GM23338 (cell line): ENCODE measurements around the gene PROSER2. TPM values are rescaled to one million over a fixed set of nuclear protein-coding genes. Genes with fewer than 3 reads are reported as not detected.

Experiments used
- ATAC-seq: fragments of 200-7000 bp; cut with Tn5 transposase; 3 replicates; pipeline ENCODE4 v1.9.1; 2020
- DNase-seq: peaks from one replicate; pipeline ENCODE4 v3.0.0-alpha.2; 2015; ENCODE audit warnings: low spot score
- H2AFZ ChIP-seq: fragments of 200-600 bp; sonication (generic); 2 replicates; pipeline ENCODE4 v1.8.0; 2016; ENCODE audit warnings: antibody characterized with exemption, mild to moderate bottlenecking, moderate library complexity
- H3F3A ChIP-seq: fragments of 200-600 bp; sonication (generic); replicated peaks from 2 replicates; pipeline ENCODE4 v1.8.0; 2017; ENCODE audit warnings: antibody characterized with exemption, mixed run types, low read depth
- H3K27ac ChIP-seq: fragments of 200-600 bp; sonication (generic); 2 replicates; pipeline ENCODE4 v1.6.1; 2016; ENCODE audit warnings: low read depth
- H3K27me3 ChIP-seq: fragments of 200-600 bp; sonication (generic); 2 replicates; pipeline ENCODE4 v1.8.0; 2016; ENCODE audit warnings: mild to moderate bottlenecking, mixed run types, moderate library complexity; ENCODE audit not compliant: insufficient read depth
- H3K36me3 ChIP-seq: fragments of 200-600 bp; sonication (generic); 2 replicates; pipeline ENCODE4 v1.8.0; 2016; ENCODE audit warnings: mild to moderate bottlenecking; ENCODE audit not compliant: insufficient read depth
- H3K4me1 ChIP-seq: fragments of 200-600 bp; sonication (generic); 2 replicates; pipeline ENCODE4 v1.8.0; 2016; ENCODE audit warnings: mild to moderate bottlenecking, moderate library complexity; ENCODE audit not compliant: insufficient read depth
- H3K4me2 ChIP-seq: fragments of 200-600 bp; sonication (generic); 2 replicates; pipeline ENCODE4 v1.7.1; 2017; ENCODE audit warnings: mixed run types
- H3K4me3 ChIP-seq: fragments of 200-600 bp; sonication (generic); 2 replicates; pipeline ENCODE4 v1.6.1; 2016; ENCODE audit warnings: mixed run types
- H3K79me2 ChIP-seq: fragments of 200-600 bp; sonication (generic); replicated peaks from 2 replicates; pipeline ENCODE4 v1.8.0; 2017; ENCODE audit warnings: mild to moderate bottlenecking; ENCODE audit not compliant: insufficient read depth
- H3K9me2 ChIP-seq: fragments of 200-600 bp; sonication (generic); 2 replicates; pipeline ENCODE4 v1.8.0; 2017; ENCODE audit not compliant: insufficient read depth
- H4K20me1 ChIP-seq: fragments of 200-600 bp; sonication (generic); replicated peaks from 2 replicates; pipeline ENCODE4 v1.8.0; 2017; ENCODE audit warnings: mild to moderate bottlenecking; ENCODE audit not compliant: insufficient read depth
- H3K27ac Mint-ChIP-seq: 2 replicates; pipeline ENCODE4 v1.8.0; 2020; ENCODE audit warnings: inconsistent platforms, mild to moderate bottlenecking, moderate library complexity, mixed read lengths
- H3K27me3 Mint-ChIP-seq: 3 replicates; pipeline ENCODE4 v1.8.0; 2022; ENCODE audit warnings: low read depth, mild to moderate bottlenecking, moderate library complexity, mixed read lengths, inconsistent platforms; ENCODE audit not compliant: insufficient read depth, poor library complexity
- H3K36me3 Mint-ChIP-seq: 3 replicates; pipeline ENCODE4 v1.8.0; 2021; ENCODE audit warnings: low read depth, mild to moderate bottlenecking, inconsistent platforms, moderate library complexity, mixed read lengths
- H3K4me1 Mint-ChIP-seq: 3 replicates; pipeline ENCODE4 v1.8.0; 2020; ENCODE audit warnings: mild to moderate bottlenecking, inconsistent platforms, mixed read lengths
- H3K4me3 Mint-ChIP-seq: 3 replicates; pipeline ENCODE4 v1.8.0; 2021; ENCODE audit warnings: moderate library complexity, mild to moderate bottlenecking, inconsistent platforms, mixed read lengths
- H3K9me3 Mint-ChIP-seq: 3 replicates; pipeline ENCODE4 v1.8.0; 2020; ENCODE audit warnings: moderate library complexity, mild to moderate bottlenecking, inconsistent platforms, mixed read lengths
- CREB1 ChIP-seq: fragments of 250-450 bp; sonication (Bioruptor Pico); IDR thresholded peaks from 2 replicates; pipeline ENCODE4 v1.5.0; 2020; ENCODE audit warnings: low read depth, mild to moderate bottlenecking, moderate library complexity
- EZH2 ChIP-seq: fragments of 200-600 bp; sonication (generic); IDR thresholded peaks from one replicate; pipeline ENCODE4 v1.8.0; 2017; ENCODE audit warnings: antibody characterized with exemption, mild to moderate bottlenecking, low read depth; ENCODE audit not compliant: unreplicated experiment
- EZH2phosphoT487 ChIP-seq: fragments of 200-600 bp; sonication (generic); IDR thresholded peaks from one replicate; pipeline ENCODE4 v1.8.1; 2018; ENCODE audit warnings: antibody characterized with exemption; ENCODE audit not compliant: unreplicated experiment
- JUNB ChIP-seq: IDR thresholded peaks from one replicate; pipeline ENCODE4 v1.6.1; 2016; ENCODE audit warnings: antibody characterized with exemption; ENCODE audit not compliant: unreplicated experiment
- STAT1 ChIP-seq: IDR thresholded peaks from one replicate; pipeline ENCODE4 v1.6.1; 2016; ENCODE audit warnings: antibody characterized with exemption; ENCODE audit not compliant: unreplicated experiment
- ZNF114 ChIP-seq: fragments of 250-450 bp; sonication (Bioruptor Pico); IDR thresholded peaks from 2 replicates; pipeline ENCODE4 v1.5.0; 2020; ENCODE audit warnings: mild to moderate bottlenecking, moderate library complexity
- polyA plus RNA-seq: library from polyadenylated mRNA; unstranded; fragments of >200 nt; fragmentation: Nextera tagmentation; extraction: Ambion mirVana; gene quantifications from 2 replicates; pipeline ENCODE4 v1.2.1, GENCODE V29; 2016
- total RNA-seq: library from RNA; depleted of rRNA; stranded (reverse); fragments of >200 nt; shearing (Covaris generic); gene quantifications from 2 replicates; pipeline ENCODE4 v1.2.3, GENCODE V29; 2014
- TF ChIP-seq, protein P1 (sequence below): IDR thresholded peaks from 2 replicates; pipeline ENCODE4 v1.6.1; 2016; ENCODE audit warnings: antibody characterized with exemption
- TF ChIP-seq, protein P2 (sequence below), 2 experiments: fragments of 200-600 bp in 1 of 2; sonication (generic) in 1 of 2; conservative IDR thresholded peaks; 2 replicates each; pipeline versions ENCODE4 v1.5.1 to v1.6.1; 2016 to 2017; ENCODE audit warnings: antibody characterized with exemption in 2 of 2, low read depth in 2 of 2, mild to moderate bottlenecking in 2 of 2, moderate library complexity in 1 of 2
- TF ChIP-seq, protein P3 (sequence below): fragments of 250-450 bp; sonication (Bioruptor Pico); IDR thresholded peaks from 2 replicates; pipeline ENCODE4 v1.5.0; 2020; ENCODE audit warnings: mild to moderate bottlenecking, moderate library complexity
- TF ChIP-seq, protein P4 (sequence below): IDR thresholded peaks from one replicate; pipeline ENCODE4 v1.6.1; 2018; ENCODE audit warnings: antibody characterized with exemption; ENCODE audit not compliant: unreplicated experiment

PROSER2 gene
- total and polyA plus RNA-seq, 2 experiments from 2014 or later = 4.2 to 10.8 TPM

DNA sequence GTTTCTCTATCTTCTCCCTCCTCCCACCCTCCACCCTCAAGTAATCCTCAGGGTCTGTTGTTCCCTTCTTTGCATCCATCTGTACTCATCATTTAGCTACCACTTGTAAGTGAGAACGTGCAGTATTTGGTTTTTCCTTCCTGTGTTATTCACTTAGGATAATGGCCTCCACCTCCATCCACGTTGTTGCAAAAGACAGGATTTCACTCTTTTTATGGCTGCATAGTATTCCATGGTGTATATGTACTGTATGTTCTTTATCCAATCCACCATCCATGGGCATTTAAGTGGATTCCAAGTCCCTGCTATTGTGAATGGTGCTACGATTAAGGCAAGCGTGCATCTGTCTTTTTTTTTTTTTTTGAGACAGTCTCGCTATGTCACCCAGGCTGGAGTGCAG lies 72.4 kb downstream of the PROSER2 start:
- DNase-seq (no peak), ATAC-seq (no peak)
- H4K20me1 ChIP-seq = no peaks in the 10 kb centered on the region
- H3K4me3 ChIP-seq = no peak overlapping the region
- H2AFZ ChIP-seq = no peak overlapping the region
- Mint-ChIP-seq H3K36me3 (no peaks in the 10 kb centered on the region), H3K27ac (no peak overlapping the region), H3K9me3 (no peaks in the 10 kb centered on the region), H3K4me3 (no peak overlapping the region), H3K27me3 (peaks cover 10% of the 10 kb centered on the region), H3K4me1 (no peaks in the 10 kb centered on the region; the same call in 2 of the 3 replicates)
- no peak overlapping the region for H3K4me2 ChIP-seq
- no peaks in the 10 kb centered on the region for H3K36me3 ChIP-seq
- H3K27ac ChIP-seq = no peak overlapping the region
- no peaks in the 10 kb centered on the region for H3K4me1 ChIP-seq
- no peaks in the 10 kb centered on the region for H3F3A ChIP-seq
- no peaks in the 10 kb centered on the region for H3K27me3 ChIP-seq
- TF ChIP-seq EZH2 (no peak), EZH2phosphoT487 (no peak), ZNF114 (CRISPR knock-in tag) (no peak), CREB1 (CRISPR knock-in tag) (no peak), STAT1 (no peak), JUNB (no peak)
- TF ChIP-seq, protein P1, sequence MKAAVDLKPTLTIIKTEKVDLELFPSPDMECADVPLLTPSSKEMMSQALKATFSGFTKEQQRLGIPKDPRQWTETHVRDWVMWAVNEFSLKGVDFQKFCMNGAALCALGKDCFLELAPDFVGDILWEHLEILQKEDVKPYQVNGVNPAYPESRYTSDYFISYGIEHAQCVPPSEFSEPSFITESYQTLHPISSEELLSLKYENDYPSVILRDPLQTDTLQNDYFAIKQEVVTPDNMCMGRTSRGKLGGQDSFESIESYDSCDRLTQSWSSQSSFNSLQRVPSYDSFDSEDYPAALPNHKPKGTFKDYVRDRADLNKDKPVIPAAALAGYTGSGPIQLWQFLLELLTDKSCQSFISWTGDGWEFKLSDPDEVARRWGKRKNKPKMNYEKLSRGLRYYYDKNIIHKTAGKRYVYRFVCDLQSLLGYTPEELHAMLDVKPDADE = no peak
- TF ChIP-seq, protein P2, sequence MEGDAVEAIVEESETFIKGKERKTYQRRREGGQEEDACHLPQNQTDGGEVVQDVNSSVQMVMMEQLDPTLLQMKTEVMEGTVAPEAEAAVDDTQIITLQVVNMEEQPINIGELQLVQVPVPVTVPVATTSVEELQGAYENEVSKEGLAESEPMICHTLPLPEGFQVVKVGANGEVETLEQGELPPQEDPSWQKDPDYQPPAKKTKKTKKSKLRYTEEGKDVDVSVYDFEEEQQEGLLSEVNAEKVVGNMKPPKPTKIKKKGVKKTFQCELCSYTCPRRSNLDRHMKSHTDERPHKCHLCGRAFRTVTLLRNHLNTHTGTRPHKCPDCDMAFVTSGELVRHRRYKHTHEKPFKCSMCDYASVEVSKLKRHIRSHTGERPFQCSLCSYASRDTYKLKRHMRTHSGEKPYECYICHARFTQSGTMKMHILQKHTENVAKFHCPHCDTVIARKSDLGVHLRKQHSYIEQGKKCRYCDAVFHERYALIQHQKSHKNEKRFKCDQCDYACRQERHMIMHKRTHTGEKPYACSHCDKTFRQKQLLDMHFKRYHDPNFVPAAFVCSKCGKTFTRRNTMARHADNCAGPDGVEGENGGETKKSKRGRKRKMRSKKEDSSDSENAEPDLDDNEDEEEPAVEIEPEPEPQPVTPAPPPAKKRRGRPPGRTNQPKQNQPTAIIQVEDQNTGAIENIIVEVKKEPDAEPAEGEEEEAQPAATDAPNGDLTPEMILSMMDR (conservative IDR thresholded peaks at IDR 0.05; ENCODE audit: low read depth in 2 of 2) = no peak
- TF ChIP-seq, protein P3, sequence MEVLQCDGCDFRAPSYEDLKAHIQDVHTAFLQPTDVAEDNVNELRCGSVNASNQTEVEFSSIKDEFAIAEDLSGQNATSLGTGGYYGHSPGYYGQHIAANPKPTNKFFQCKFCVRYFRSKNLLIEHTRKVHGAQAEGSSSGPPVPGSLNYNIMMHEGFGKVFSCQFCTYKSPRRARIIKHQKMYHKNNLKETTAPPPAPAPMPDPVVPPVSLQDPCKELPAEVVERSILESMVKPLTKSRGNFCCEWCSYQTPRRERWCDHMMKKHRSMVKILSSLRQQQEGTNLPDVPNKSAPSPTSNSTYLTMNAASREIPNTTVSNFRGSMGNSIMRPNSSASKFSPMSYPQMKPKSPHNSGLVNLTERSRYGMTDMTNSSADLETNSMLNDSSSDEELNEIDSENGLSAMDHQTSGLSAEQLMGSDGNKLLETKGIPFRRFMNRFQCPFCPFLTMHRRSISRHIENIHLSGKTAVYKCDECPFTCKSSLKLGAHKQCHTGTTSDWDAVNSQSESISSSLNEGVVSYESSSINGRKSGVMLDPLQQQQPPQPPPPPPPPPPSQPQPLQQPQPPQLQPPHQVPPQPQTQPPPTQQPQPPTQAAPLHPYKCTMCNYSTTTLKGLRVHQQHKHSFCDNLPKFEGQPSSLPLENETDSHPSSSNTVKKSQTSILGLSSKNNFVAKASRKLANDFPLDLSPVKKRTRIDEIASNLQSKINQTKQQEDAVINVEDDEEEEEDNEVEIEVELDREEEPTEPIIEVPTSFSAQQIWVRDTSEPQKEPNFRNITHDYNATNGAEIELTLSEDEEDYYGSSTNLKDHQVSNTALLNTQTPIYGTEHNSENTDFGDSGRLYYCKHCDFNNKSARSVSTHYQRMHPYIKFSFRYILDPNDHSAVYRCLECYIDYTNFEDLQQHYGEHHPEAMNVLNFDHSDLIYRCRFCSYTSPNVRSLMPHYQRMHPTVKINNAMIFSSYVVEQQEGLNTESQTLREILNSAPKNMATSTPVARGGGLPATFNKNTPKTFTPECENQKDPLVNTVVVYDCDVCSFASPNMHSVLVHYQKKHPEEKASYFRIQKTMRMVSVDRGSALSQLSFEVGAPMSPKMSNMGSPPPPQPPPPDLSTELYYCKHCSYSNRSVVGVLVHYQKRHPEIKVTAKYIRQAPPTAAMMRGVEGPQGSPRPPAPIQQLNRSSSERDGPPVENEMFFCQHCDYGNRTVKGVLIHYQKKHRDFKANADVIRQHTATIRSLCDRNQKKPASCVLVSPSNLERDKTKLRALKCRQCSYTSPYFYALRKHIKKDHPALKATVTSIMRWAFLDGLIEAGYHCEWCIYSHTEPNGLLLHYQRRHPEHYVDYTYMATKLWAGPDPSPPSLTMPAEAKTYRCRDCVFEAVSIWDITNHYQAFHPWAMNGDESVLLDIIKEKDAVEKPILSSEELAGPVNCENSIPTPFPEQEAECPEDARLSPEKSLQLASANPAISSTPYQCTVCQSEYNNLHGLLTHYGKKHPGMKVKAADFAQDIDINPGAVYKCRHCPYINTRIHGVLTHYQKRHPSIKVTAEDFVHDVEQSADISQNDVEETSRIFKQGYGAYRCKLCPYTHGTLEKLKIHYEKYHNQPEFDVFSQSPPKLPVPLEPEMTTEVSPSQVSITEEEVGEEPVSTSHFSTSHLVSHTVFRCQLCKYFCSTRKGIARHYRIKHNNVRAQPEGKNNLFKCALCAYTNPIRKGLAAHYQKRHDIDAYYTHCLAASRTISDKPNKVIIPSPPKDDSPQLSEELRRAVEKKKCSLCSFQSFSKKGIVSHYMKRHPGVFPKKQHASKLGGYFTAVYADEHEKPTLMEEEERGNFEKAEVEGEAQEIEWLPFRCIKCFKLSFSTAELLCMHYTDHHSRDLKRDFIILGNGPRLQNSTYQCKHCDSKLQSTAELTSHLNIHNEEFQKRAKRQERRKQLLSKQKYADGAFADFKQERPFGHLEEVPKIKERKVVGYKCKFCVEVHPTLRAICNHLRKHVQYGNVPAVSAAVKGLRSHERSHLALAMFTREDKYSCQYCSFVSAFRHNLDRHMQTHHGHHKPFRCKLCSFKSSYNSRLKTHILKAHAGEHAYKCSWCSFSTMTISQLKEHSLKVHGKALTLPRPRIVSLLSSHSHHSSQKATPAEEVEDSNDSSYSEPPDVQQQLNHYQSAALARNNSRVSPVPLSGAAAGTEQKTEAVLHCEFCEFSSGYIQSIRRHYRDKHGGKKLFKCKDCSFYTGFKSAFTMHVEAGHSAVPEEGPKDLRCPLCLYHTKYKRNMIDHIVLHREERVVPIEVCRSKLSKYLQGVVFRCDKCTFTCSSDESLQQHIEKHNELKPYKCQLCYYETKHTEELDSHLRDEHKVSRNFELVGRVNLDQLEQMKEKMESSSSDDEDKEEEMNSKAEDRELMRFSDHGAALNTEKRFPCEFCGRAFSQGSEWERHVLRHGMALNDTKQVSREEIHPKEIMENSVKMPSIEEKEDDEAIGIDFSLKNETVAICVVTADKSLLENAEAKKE (CRISPR knock-in tag) = no peak
- TF ChIP-seq, protein P4, sequence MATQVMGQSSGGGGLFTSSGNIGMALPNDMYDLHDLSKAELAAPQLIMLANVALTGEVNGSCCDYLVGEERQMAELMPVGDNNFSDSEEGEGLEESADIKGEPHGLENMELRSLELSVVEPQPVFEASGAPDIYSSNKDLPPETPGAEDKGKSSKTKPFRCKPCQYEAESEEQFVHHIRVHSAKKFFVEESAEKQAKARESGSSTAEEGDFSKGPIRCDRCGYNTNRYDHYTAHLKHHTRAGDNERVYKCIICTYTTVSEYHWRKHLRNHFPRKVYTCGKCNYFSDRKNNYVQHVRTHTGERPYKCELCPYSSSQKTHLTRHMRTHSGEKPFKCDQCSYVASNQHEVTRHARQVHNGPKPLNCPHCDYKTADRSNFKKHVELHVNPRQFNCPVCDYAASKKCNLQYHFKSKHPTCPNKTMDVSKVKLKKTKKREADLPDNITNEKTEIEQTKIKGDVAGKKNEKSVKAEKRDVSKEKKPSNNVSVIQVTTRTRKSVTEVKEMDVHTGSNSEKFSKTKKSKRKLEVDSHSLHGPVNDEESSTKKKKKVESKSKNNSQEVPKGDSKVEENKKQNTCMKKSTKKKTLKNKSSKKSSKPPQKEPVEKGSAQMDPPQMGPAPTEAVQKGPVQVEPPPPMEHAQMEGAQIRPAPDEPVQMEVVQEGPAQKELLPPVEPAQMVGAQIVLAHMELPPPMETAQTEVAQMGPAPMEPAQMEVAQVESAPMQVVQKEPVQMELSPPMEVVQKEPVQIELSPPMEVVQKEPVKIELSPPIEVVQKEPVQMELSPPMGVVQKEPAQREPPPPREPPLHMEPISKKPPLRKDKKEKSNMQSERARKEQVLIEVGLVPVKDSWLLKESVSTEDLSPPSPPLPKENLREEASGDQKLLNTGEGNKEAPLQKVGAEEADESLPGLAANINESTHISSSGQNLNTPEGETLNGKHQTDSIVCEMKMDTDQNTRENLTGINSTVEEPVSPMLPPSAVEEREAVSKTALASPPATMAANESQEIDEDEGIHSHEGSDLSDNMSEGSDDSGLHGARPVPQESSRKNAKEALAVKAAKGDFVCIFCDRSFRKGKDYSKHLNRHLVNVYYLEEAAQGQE = no peak
- H3K9me2 ChIP-seq = no peaks in the 10 kb centered on the region
- H3K79me2 ChIP-seq = no peaks in the 10 kb centered on the region
